Activated T-cell treated with anti-CD3 and anti-CD28 coated beads, Interleukin-2, amount 50 U/mL, for 4 hours (primary cell): ENCODE results near the gene SNCB. TPM values are rescaled to one million over a fixed set of nuclear protein-coding genes. Genes with fewer than 3 reads are reported as not detected.
A peak's percentile ranks its signal among the peaks of the same experiment; 100 is the strongest.

Experiments used
- ATAC-seq, 2 donors: fragments of 200-7000 bp; cut with Tn5 transposase; one replicate each; pipeline ENCODE4 v1.10.0; 2021
- DNase-seq: peaks from one replicate; pipeline ENCODE4 v3.0.0-alpha.2; 2020
- H3K27me3 Mint-ChIP-seq: one replicate; pipeline ENCODE4 v1.8.0; 2021; ENCODE audit warnings: low read depth, mixed read lengths
- H3K36me3 Mint-ChIP-seq: one replicate; pipeline ENCODE4 v1.8.0; 2022; ENCODE audit warnings: mixed read lengths; ENCODE audit not compliant: insufficient read depth
- H3K4me1 Mint-ChIP-seq: one replicate; pipeline ENCODE4 v1.8.0; 2021; ENCODE audit warnings: low read depth, mixed read lengths
- H3K4me3 Mint-ChIP-seq: one replicate; pipeline ENCODE4 v1.8.0; 2021; ENCODE audit warnings: mild to moderate bottlenecking, moderate library complexity, mixed read lengths
- H3K9me3 Mint-ChIP-seq: one replicate; pipeline ENCODE4 v1.8.0; 2021; ENCODE audit warnings: mixed read lengths
- total RNA-seq, 3 donors: library from RNA; stranded (reverse); gene quantifications; one replicate each; pipeline ENCODE4 v1.2.1, GENCODE V29; 2021

SNCB gene
- total RNA-seq, 3 donors from 2014 or later, result not detected

DNA sequence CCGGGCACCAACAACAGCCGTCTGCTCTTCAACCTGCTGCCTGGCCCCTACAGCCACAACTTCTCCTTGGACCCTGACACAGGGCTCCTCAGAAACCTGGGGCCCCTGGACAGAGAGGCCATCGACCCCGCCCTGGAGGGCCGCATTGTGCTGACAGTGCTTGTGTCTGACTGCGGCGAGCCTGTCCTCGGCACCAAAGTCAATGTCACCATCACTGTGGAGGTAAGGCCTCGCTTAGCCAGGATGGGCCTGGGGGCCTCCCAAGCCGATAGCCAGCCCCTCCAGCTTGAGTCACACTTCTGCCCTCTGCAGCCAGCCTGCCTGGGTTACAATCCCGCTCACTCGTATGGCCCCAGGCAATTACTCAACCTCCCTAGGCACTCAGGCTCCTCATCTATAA lies 49.0 kb downstream of the SNCB start:
- H3K36me3 Mint-ChIP-seq, result no peaks in the 10 kb centered on the region
- H3K9me3 Mint-ChIP-seq, result no peaks in the 10 kb centered on the region
- no peaks in the 10 kb centered on the region for H3K4me1 Mint-ChIP-seq
- ATAC-seq (no peak), DNase-seq (no peak)
- H3K4me3 Mint-ChIP-seq, result no peak overlapping the region
- no peaks in the 10 kb centered on the region for H3K27me3 Mint-ChIP-seq

DNA sequence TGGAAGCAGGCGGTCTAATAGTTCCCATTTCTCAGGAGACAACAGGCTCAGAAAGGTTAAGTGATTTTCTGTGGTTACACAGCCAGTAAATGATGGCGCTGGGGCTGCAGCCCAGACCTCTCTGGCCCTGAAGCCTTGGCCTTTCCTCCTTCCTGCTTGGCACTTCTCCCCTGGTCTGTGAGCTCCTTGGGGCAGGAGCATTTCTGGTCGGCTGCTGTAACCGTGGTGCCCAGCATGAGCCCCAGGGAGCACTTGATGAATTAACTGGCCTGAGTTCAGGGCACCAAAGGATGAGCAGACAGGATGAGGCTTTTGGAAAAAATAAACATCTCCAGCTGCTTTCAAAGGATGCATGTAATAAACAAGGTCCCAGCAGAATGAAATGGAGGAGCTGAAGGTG lies 51.0 kb downstream of the SNCB start:
- no peak for ATAC-seq

DNA sequence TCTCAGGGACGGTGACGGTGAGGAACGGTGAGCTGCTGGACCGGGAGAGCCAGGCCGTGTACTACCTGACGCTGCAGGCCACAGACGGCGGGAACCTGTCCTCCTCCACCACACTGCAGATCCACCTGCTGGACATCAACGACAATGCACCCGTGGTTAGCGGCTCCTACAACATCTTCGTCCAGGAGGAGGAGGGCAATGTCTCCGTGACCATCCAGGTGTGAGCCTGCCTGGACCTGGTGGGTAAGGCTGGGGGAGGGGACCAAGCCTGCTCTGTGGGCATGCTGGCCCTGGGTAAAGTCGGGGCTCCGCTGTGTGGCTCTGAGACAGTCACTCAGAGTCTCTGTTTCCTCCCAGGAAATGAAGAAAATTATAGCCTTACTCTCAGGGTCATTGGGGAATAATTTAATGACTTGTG lies 51.9 kb downstream of the SNCB start:
- no peaks in the 10 kb centered on the region for H3K36me3 Mint-ChIP-seq
- H3K4me1 Mint-ChIP-seq, result peaks cover 3% of the 10 kb centered on the region
- no peaks in the 10 kb centered on the region for H3K27me3 Mint-ChIP-seq
- DNase-seq (peak; percentile 26), ATAC-seq (peak in 1 of 2 donors; percentile 51)
- H3K9me3 Mint-ChIP-seq, result no peaks in the 10 kb centered on the region
- no peak overlapping the region for H3K4me3 Mint-ChIP-seq

More for the DNA sequence above, 51.0 kb downstream of the SNCB start:
- no peaks in the 10 kb centered on the region for H3K36me3 Mint-ChIP-seq
- H3K27me3 Mint-ChIP-seq, result no peaks in the 10 kb centered on the region
- no peak overlapping the region for H3K4me3 Mint-ChIP-seq
- DNase-seq, result no peak
- no peaks in the 10 kb centered on the region for H3K4me1 Mint-ChIP-seq
- H3K9me3 Mint-ChIP-seq, result no peaks in the 10 kb centered on the region

DNA sequence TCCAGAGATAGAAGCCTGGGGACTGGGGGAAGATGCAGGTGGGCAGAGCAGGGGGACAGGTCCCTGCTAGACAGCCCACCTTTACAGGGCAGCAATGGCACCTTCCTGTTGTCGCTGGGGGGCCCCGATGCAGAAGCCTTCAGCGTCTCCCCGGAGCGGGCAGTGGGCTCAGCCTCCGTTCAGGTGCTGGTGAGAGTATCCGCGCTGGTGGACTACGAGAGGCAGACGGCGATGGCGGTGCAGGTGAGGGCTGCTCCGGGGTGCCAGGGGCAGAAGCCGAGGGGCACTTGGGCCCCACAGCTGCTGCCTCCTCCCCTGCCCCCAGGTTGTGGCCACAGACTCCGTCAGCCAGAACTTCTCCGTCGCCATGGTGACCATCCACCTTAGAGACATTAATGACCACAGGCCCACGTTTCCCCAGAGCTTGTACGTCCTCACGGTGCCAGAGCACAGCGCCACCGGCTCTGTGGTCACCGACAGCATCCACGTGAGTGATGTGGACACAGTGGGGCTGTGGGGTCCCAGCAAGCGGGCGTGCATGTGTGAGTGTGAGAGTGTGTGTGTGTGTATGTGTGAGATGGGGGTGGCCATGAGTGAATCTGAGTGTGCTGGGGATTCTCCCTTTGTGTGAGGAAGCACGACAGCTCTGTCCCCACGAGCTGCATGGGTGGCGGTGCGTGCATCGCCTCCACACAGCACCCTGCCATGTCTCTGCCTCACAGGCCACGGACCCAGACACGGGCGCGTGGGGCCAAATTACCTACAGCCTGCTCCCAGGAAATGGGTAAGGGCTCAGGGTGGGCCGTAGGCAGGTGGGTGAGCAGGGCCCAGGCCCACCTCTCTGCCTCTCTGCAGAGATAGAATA lies 52.8 kb downstream of the SNCB start:
- Mint-ChIP-seq H3K9me3 (no peaks in the 10 kb centered on the region), H3K36me3 (no peaks in the 10 kb centered on the region)
- no peak for DNase-seq

DNA sequence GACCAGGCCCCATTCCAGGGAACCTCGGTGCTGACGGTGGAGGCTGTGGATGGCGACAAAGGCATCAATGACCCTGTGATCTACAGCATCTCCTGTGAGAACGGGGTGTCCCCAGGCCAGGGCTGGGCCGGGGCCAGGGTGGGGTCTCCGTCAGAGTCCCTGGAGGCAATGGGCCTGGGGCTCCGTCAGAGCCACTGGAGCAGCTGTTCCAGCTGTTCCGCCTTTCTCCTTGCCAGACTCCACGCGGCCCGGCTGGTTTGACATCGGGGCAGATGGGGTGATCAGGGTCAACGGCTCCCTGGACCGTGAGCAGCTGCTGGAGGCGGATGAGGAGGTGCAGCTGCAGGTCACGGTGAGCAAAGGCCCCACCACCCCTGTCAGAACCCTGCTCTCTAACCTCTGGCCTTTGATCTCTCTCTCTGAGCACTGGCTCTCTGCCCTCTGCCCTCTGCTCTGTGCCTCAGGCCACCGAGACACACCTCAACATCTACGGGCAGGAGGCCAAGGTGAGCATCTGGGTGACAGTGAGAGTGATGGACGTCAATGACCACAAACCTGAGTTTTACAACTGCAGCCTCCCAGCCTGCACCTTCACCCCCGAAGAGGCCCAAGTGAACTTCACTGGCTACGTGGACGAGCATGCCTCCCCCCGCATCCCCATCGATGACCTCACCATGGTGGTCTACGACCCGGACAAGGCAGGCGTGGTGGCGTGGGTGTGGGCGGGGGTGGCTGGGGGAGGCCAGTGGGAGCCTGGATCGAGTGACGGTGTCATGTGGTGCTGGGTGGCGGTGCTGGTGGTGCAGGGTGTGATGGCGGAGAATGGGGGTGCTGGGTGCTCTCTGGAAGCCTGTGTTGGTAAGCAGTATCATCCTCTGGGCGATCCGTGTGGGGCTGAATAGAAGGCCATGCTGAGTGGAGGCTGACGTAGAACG lies 54.6 kb downstream of the SNCB start:
- Mint-ChIP-seq H3K9me3 (no peaks in the 10 kb centered on the region), H3K27me3 (no peaks in the 10 kb centered on the region), H3K36me3 (no peaks in the 10 kb centered on the region), H3K4me3 (no peak overlapping the region), H3K4me1 (peaks cover 3% of the 10 kb centered on the region)
- ATAC-seq (no peak), DNase-seq (no peak)

More for the DNA sequence above, 52.8 kb downstream of the SNCB start:
- no peak for ATAC-seq
- H3K4me1 Mint-ChIP-seq, result peaks cover 3% of the 10 kb centered on the region
- no peak overlapping the region for H3K4me3 Mint-ChIP-seq
- H3K27me3 Mint-ChIP-seq, result no peaks in the 10 kb centered on the region

DNA sequence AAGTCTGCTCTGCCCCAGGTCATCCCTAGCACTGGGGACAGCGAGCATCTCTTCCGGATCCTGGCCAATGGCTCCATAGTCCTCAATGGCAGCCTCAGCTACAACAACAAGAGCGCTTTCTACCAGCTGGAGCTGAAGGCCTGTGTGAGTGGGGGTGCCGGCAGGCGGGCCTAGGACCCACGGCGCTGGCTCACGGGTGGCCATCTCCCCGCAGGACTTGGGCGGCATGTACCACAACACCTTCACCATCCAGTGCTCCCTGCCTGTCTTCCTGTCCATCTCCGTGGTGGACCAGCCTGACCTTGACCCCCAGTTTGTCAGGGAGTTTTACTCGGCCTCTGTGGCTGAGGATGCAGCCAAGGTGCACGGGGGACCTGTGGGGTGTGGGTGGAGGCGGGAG lies 55.3 kb downstream of the SNCB start:
- H3K27me3 Mint-ChIP-seq, result no peaks in the 10 kb centered on the region
- H3K4me1 Mint-ChIP-seq, result peaks cover 3% of the 10 kb centered on the region
- no peaks in the 10 kb centered on the region for H3K36me3 Mint-ChIP-seq
- H3K9me3 Mint-ChIP-seq, result no peaks in the 10 kb centered on the region
- no peak overlapping the region for H3K4me3 Mint-ChIP-seq
- DNase-seq (no peak), ATAC-seq (no peak)

DNA sequence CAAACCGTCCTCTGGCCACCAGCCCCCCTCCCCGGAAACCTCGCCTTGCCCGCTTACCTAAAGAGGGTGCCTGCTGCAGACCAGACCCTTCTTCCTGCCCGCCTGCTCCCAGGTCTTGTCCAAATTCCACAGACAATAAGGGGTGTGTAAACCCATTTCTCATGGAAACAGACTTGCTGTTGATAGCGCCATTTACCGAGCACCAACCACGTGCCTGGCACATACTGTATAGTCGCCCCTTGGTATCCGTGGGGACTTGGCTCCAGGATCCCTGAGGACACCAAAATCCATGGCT lies 56.1 kb downstream of the SNCB start:
- ATAC-seq (no peak), DNase-seq (no peak)
- Mint-ChIP-seq H3K27me3 (no peaks in the 10 kb centered on the region), H3K4me3 (no peak overlapping the region), H3K4me1 (peaks cover 3% of the 10 kb centered on the region), H3K9me3 (no peaks in the 10 kb centered on the region), H3K36me3 (no peaks in the 10 kb centered on the region)

DNA sequence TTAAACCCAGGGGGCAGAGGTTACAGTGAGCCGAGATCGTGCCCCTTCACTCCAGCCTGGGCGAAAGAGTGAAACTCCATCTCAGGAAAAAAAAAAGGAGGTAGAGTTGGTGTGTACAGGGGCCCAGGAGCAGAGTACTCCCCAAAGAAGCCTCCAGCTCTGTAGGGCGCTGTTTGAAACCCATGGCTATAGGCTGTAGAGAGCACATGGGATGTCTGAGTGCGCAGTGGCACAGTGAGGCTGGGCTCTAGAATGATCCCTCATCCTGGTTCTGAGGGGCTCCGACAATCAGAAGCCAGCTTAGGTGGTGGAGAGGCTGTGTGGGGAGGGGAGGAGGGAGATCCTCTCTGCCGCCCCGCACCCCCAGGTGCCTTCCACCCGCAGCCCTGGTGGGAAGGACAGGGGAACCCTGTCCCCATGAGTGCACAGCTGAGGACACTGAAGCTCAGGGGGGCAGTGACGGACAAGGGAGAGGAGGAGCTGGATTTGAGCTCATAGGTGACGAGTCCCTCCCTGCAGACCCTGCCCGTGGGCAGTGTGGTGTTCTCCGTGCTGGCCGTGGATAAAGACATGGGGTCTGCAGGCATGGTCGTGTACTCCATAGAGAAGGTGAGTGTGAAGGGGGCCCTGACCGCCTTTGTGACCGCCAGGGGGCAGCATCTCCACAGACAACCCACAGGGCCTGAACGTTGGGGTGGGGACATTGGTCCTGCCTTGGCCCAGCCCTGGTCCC lies 56.6 kb downstream of the SNCB start:
- Mint-ChIP-seq H3K4me3 (no peak overlapping the region), H3K4me1 (peaks cover 3% of the 10 kb centered on the region), H3K36me3 (no peaks in the 10 kb centered on the region), H3K9me3 (no peaks in the 10 kb centered on the region), H3K27me3 (no peaks in the 10 kb centered on the region)
- peak; percentile 80 for DNase-seq
- ATAC-seq, result peak; percentile 89 to 92

Other genes with a start within 250 kb of the SNCB start
- gene NOP16, start 241.9 kb downstream of the SNCB start, total RNA-seq, result 100 to 1,000 TPM; 247 to 262 (median 255) TPM
- gene HIGD2A, start 241.8 kb downstream of the SNCB start, total RNA-seq, result 100 to 1,000 TPM in 1 of 3 donors, 10 to 100 TPM in 2; 87.5 to 101 (median 95.8) TPM
- 100 to 1,000 TPM; 121 to 133 (median 123) TPM for gene CLTB, start 214.0 kb downstream of the SNCB start, total RNA-seq
- 10 to 100 TPM; 43.0 to 50.1 (median 43.2) TPM for gene FAF2, start 182.1 kb downstream of the SNCB start, total RNA-seq
- 10 to 100 TPM; 55.0 to 58.5 (median 58.4) TPM for gene RNF44, start 93.1 kb downstream of the SNCB start, total RNA-seq
- under 1 TPM; 0.29 to 0.43 (median 0.33) TPM for gene CDHR2, start 81.2 kb downstream of the SNCB start, total RNA-seq
- gene GPRIN1, start 20.4 kb downstream of the SNCB start, total RNA-seq, result 1 to 10 TPM; 3.6 to 5.3 (median 4.5) TPM
- not detected for gene EIF4E1B, start 141 bp upstream of the SNCB start, total RNA-seq
- gene TSPAN17, start 16.9 kb upstream of the SNCB start, total RNA-seq, result 10 to 100 TPM; 18.3 to 28.0 (median 24.1) TPM
- not detected for gene UNC5A, start 180.0 kb upstream of the SNCB start, total RNA-seq